ENCODE measurements around the gene CPED1. TPM values are rescaled to one million over a fixed set of nuclear protein-coding genes. Genes with fewer than 3 reads are reported as not detected.

The CPED1 gene
- total RNA-seq, 1 experiment from 2014 or later = 0.44 TPM

DNA sequence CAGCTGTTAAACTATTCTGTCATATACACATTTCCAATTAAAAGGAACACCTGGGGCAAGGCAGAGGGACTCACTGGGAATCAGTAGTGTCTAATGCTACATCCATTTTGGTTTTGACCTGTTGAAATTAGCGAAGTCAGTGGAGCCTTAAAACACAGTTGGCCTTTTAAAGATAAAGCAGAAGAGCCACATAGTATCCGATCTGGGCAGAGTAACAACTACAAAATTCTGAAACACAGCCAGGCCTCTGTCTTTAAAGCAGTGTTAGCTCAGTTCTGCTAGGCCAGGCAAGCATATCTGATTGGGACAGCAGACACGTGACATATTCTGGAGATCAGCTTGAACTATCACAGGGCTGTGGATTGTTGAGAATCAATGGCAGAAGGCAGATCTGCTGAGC lies 222.7 kb downstream of the CPED1 start (continued):
- TF ChIP-seq ZBTB43 (CRISPR knock-in tag; IDR thresholded peaks at IDR 0.05) = no peak

- Mint-ChIP-seq H3K4me1 (no peaks in the 10 kb centered on the region), H3K36me3 (no peaks in the 10 kb centered on the region), H3K9me3 (no peaks in the 10 kb centered on the region), H3K4me3 (no peak overlapping the region), H3K27me3 (ENCODE audit: low read depth) (no peaks in the 10 kb centered on the region), H3K27ac (no peak overlapping the region)
- ChIA-PET CTCF (no interaction called here), POLR2A (no interaction called here)
- TF ChIP-seq TCF7 (CRISPR knock-in tag; IDR thresholded peaks at IDR 0.05; ENCODE audit: low read depth) (no peak), MXD4 (CRISPR knock-in tag; IDR thresholded peaks at IDR 0.05; ENCODE audit: borderline replicate concordance) (no peak), EMX1 (CRISPR knock-in tag; IDR thresholded peaks at IDR 0.05) (no peak), AR (CRISPR knock-in tag; IDR thresholded peaks at IDR 0.05) (no peak), ATF2 (CRISPR knock-in tag; IDR thresholded peaks at IDR 0.05; ENCODE audit: borderline replicate concordance, low read depth) (no peak), RELA (CRISPR knock-in tag; IDR thresholded peaks at IDR 0.05; ENCODE audit: borderline replicate concordance) (no peak), SOX15 (CRISPR knock-in tag; IDR thresholded peaks at IDR 0.05) (no peak), PRRX2 (CRISPR knock-in tag; IDR thresholded peaks at IDR 0.05) (no peak), OVOL2 (CRISPR knock-in tag; IDR thresholded peaks at IDR 0.05; ENCODE audit: borderline replicate concordance) (no peak)
- TF ChIP-seq, protein P1, sequence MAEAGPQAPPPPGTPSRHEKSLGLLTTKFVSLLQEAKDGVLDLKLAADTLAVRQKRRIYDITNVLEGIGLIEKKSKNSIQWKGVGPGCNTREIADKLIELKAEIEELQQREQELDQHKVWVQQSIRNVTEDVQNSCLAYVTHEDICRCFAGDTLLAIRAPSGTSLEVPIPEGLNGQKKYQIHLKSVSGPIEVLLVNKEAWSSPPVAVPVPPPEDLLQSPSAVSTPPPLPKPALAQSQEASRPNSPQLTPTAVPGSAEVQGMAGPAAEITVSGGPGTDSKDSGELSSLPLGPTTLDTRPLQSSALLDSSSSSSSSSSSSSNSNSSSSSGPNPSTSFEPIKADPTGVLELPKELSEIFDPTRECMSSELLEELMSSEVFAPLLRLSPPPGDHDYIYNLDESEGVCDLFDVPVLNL (CRISPR knock-in tag; IDR thresholded peaks at IDR 0.05; ENCODE audit: borderline replicate concordance, low read depth) = no peak
- TF ChIP-seq, protein P2, sequence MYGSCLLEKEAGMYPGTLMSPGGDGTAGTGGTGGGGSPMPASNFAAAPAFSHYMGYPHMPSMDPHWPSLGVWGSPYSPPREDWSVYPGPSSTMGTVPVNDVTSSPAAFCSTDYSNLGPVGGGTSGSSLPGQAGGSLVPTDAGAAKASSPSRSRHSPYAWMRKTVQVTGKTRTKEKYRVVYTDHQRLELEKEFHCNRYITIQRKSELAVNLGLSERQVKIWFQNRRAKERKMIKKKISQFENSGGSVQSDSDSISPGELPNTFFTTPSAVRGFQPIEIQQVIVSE (CRISPR knock-in tag; IDR thresholded peaks at IDR 0.05; ENCODE audit: borderline replicate concordance) = no peak
- TF ChIP-seq, protein P3, sequence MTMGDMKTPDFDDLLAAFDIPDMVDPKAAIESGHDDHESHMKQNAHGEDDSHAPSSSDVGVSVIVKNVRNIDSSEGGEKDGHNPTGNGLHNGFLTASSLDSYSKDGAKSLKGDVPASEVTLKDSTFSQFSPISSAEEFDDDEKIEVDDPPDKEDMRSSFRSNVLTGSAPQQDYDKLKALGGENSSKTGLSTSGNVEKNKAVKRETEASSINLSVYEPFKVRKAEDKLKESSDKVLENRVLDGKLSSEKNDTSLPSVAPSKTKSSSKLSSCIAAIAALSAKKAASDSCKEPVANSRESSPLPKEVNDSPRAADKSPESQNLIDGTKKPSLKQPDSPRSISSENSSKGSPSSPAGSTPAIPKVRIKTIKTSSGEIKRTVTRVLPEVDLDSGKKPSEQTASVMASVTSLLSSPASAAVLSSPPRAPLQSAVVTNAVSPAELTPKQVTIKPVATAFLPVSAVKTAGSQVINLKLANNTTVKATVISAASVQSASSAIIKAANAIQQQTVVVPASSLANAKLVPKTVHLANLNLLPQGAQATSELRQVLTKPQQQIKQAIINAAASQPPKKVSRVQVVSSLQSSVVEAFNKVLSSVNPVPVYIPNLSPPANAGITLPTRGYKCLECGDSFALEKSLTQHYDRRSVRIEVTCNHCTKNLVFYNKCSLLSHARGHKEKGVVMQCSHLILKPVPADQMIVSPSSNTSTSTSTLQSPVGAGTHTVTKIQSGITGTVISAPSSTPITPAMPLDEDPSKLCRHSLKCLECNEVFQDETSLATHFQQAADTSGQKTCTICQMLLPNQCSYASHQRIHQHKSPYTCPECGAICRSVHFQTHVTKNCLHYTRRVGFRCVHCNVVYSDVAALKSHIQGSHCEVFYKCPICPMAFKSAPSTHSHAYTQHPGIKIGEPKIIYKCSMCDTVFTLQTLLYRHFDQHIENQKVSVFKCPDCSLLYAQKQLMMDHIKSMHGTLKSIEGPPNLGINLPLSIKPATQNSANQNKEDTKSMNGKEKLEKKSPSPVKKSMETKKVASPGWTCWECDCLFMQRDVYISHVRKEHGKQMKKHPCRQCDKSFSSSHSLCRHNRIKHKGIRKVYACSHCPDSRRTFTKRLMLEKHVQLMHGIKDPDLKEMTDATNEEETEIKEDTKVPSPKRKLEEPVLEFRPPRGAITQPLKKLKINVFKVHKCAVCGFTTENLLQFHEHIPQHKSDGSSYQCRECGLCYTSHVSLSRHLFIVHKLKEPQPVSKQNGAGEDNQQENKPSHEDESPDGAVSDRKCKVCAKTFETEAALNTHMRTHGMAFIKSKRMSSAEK (CRISPR knock-in tag; IDR thresholded peaks at IDR 0.05; ENCODE audit: borderline replicate concordance) = no peak
- TF ChIP-seq, protein P4, sequence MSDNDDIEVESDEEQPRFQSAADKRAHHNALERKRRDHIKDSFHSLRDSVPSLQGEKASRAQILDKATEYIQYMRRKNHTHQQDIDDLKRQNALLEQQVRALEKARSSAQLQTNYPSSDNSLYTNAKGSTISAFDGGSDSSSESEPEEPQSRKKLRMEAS (CRISPR knock-in tag; IDR thresholded peaks at IDR 0.05) = no peak
- TF ChIP-seq, protein P5, sequence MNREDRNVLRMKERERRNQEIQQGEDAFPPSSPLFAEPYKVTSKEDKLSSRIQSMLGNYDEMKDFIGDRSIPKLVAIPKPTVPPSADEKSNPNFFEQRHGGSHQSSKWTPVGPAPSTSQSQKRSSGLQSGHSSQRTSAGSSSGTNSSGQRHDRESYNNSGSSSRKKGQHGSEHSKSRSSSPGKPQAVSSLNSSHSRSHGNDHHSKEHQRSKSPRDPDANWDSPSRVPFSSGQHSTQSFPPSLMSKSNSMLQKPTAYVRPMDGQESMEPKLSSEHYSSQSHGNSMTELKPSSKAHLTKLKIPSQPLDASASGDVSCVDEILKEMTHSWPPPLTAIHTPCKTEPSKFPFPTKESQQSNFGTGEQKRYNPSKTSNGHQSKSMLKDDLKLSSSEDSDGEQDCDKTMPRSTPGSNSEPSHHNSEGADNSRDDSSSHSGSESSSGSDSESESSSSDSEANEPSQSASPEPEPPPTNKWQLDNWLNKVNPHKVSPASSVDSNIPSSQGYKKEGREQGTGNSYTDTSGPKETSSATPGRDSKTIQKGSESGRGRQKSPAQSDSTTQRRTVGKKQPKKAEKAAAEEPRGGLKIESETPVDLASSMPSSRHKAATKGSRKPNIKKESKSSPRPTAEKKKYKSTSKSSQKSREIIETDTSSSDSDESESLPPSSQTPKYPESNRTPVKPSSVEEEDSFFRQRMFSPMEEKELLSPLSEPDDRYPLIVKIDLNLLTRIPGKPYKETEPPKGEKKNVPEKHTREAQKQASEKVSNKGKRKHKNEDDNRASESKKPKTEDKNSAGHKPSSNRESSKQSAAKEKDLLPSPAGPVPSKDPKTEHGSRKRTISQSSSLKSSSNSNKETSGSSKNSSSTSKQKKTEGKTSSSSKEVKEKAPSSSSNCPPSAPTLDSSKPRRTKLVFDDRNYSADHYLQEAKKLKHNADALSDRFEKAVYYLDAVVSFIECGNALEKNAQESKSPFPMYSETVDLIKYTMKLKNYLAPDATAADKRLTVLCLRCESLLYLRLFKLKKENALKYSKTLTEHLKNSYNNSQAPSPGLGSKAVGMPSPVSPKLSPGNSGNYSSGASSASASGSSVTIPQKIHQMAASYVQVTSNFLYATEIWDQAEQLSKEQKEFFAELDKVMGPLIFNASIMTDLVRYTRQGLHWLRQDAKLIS (CRISPR knock-in tag; IDR thresholded peaks at IDR 0.05; ENCODE audit: borderline replicate concordance) = no peak
- no peak for ATAC-seq
- no peak for DNase-seq (ENCODE audit: low spot score)
Measured at GRCh38 chr7:121212036-121212435, 223.5 kb downstream of the CPED1 start.

All from WTC11 (cell line).